HG03066 (cell line): ENCODE measurements around the gene R3HDM4.
A peak's percentile ranks its signal among the peaks of the same experiment; 100 is the strongest.
"Not testable (repeated sequence)": the region's sequence is repeated elsewhere in the genome, so short reads cannot be mapped to it uniquely, and the experiment has no call there.

ENCODE experiments used
- ATAC-seq: cut with Tn5 transposase; IDR thresholded peaks from one replicate; pipeline ENCODE4 v1.9.1; 2021; ENCODE audit warnings: low read depth; ENCODE audit not compliant: unreplicated experiment

Gene R3HDM4

DNA sequence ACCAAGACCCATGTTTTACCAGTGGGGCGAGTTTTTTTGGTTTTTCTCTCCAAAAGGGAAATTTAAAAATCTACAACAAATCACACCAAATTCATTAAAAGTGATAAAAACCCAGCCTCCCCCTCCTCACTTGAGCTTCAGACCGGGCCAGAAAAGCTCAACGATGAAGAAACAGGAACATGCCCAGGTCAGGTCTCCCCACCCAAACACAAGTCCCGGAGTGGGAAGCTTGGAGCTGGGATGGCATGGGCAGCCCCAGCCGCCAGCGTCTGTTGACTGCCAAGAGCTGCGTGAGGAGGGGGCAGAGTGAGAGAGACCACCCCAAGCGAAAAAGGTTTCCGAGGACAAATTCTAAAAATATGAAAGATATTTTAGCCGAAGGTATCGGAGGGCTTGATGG is 16.0 kb downstream of the R3HDM4 start:
- no peak for ATAC-seq

GRCh38 chr19:896434-896833 is 16.6 kb downstream of the R3HDM4 start:
- ATAC-seq, result no peak

DNA sequence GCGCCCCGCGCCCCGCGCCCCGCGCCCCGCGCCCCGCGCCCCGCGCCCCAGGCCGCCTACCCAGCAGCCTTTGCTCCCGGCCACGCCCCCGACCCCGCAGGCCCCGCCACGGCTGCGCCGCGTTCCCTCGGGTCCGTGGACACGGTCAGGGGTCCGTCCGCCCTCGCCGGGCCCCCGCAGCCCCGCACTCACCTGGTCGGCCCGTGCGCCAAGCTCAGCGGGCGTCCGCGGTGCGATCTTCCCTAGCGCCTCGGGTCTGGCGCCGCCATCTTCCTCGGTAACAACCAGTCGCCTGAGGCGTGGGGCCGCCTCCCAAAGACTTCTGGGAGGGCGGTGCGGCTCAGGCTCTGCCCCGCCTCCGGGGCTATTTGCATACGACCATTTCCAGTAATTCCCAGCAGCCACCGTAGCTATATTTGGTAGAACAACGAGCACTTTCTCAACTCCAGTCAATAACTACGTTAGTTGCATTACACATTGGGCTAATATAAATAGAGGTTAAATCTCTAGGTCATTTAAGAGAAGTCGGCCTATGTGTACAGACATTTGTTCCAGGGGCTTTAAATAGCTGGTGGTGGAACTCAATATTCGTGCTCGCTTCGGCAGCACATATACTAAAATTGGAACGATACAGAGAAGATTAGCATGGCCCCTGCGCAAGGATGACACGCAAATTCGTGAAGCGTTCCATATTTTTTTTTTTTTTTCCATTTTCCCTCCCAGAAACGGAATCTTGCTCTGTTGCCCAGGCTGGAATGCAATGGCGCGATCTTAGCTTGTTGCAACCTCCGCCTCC is 19.9 kb downstream of the R3HDM4 start, which contains the start of the genes MED16 and RNU6-9:
MED16 (minus strand) TSS at position 294 of the 796 bp plus-strand sequence. CDS start 2,056 bp downstream, outside the sequence.
RNU6-9 (plus strand) TSS at position 591 of the 796 bp plus-strand sequence.
- ATAC-seq, result peak; percentile 76

- ATAC-seq, result no peak
Measured at GRCh38 chr19:892243-892893, 20.7 kb downstream of the R3HDM4 start.

GRCh38 chr19:891421-892200 is 21.4 kb downstream of the R3HDM4 start:
- not testable (repeated sequence) for ATAC-seq

- no peak for ATAC-seq
Measured at GRCh38 chr19:890831-891230, 22.2 kb downstream of the R3HDM4 start.

- no peak for ATAC-seq
Measured at GRCh38 chr19:889662-890295, 23.2 kb downstream of the R3HDM4 start.

GRCh38 chr19:888581-889385 is 24.2 kb downstream of the R3HDM4 start:
- no peak for ATAC-seq

GRCh38 chr19:887599-887998 is 25.4 kb downstream of the R3HDM4 start:
- no peak for ATAC-seq

DNA sequence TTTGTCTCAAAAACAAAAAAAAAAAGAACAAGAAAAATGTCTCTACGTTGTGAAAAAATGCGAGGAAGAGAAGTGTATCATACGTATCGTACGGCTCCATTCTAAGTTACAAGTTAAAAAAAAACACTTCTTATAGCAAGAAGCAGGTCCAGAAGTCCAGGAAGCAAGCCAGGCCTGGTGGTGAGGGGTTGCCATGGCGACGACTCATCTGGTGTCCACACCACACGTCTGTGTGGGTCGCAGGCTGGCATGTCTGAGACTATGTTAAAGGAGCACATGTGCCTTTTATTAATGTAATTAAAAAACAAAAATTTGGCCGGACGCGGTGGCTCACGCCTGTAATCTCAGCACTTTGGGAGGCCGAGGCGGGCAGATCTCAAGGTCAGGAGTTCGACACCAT is 25.9 kb downstream of the R3HDM4 start:
- no peak for ATAC-seq

GRCh38 chr19:885536-886224 is 27.3 kb downstream of the R3HDM4 start:
- no peak for ATAC-seq

GRCh38 chr19:884420-885211 is 28.4 kb downstream of the R3HDM4 start:
- no peak for ATAC-seq

DNA sequence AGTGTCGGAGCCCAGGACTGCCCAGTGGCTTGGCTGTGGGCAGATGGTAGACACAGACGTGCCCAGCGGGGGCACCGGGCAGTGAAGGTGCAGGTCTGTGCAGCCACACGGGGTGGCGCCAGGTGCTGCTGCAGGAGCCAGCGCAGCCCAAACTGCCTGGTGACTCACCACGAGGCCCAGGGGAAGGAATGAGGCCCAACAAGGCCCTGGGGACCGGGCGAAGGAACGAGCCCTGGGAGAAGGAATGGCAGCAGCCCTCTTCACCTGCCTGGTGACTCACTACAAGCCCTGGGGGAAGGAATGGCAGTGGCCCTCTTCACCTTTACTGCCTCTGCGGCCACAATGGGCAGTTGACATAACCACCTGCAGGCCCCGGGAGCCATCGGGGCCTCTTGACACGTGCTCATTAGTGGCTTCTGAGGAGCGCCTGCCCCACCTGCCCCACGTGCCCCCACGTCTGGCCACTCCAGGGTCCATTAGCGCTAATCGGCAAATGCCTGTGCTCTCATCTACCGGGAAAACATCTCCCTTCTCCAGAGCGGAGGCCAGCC is 29.3 kb downstream of the R3HDM4 start:
- no peak for ATAC-seq

- ATAC-seq, result no peak
Measured at GRCh38 chr19:882871-883497, 30.0 kb downstream of the R3HDM4 start.

DNA sequence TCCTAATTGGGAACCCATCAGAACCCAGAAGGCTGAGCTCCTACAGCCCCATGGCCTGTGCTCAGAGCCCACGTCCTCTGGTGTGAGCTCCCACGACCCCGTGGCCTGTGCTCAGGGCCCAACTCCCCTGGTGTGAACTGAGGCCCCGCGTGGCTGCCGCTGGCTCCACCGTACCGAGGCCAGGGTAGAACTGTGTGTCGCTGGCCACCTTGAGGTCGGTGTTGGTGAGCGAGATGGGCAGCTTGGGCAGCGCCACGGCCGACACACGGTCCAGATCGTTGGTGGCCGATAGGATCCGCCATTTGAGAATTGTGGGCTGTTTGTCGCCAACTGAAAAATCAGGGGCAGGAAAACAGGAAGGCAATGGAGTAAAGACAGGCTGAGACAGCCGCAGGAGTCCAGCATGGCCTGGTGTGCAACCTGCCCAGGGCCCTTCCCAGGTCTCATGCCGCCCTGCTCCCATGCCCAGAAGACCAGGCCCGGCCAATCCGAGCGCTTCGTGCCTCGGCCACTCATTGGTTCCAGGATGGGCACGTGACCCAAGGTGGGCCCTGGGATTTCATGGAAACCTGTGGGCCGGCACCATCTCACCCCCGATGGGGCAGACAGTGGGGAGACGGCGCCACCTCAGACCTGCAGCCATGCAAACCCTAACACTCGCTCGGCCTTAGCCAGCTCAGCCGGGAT is 31.5 kb downstream of the R3HDM4 start:
- ATAC-seq, result no peak

- ATAC-seq, result no peak
Measured at GRCh38 chr19:879711-880438, 33.1 kb downstream of the R3HDM4 start.
